Measurements from ENCODE around the gene PDCL2.

GRCh38 chr4:55554453-55555030 is 37.5 kb downstream of the PDCL2 start:
- TF ChIP-seq CTCF (IDR thresholded peaks at IDR 0.05) = peak in 4 of 5 experiments; percentile 16 to 37 (median 24)
- no peak for TF ChIP-seq POLR2A (IDR thresholded peaks at IDR 0.05)
- no peak for TF ChIP-seq EP300 (IDR thresholded peaks at IDR 0.05)
